ENCODE measurements around the gene XYLT2. TPM values are rescaled to one million over a fixed set of nuclear protein-coding genes. Genes with fewer than 3 reads are reported as not detected.
"Not testable (repeated sequence)": the region's sequence is repeated elsewhere in the genome, so short reads cannot be mapped to it uniquely, and the experiment has no call there.

XYLT2 gene
- total RNA-seq, 1 experiment from 2014 or later: 26.4 TPM

DNA sequence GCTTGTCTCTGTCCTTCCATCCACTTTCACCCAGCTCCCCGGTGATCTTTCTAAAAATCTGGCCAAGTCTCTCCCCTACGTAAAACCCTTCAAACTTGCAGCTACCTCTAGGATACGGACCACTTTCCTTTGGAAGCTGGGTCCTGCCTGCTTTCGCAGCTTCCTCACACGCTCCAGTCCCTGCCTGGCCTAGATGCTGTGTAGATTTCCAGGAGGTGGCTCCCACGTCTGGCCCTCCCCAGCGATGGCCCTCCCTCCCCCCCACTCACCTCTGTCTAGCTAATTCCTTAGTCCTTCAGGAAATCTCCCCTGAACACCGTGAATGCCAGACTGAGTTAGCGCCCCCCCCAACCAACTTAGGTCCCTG, 52.0 kb downstream of the XYLT2 start:
- H3K27me3 Mint-ChIP-seq (ENCODE audit: low read depth): peaks cover 8% of the 10 kb centered on the region
- Histone ChIP-seq H3K9ac (ENCODE audit: extremely low read depth, insufficient read length, low read length) (no peak overlapping the region), H2AK5ac (ENCODE audit: insufficient read length, low read length) (no peak overlapping the region), H3K4ac (ENCODE audit: low read depth, low read length) (no peak overlapping the region), H3K4me1 (ENCODE audit: insufficient read depth, low read length) (0 out of 2 replicates have a peak, but pooled peaks cover 3% of the 10 kb centered on the region), H2BK12ac (ENCODE audit: insufficient read length, low read depth, low read length) (no peak overlapping the region), H2BK5ac (ENCODE audit: insufficient read length, low read length) (no peak overlapping the region), H2BK120ac (ENCODE audit: low read depth, low read length, poor library complexity, severe bottlenecking) (no peak overlapping the region), H3K79me1 (ENCODE audit: insufficient read depth, low read depth, low read length, poor library complexity, severe bottlenecking) (peaks cover 11% of the 10 kb centered on the region), H3K56ac (ENCODE audit: insufficient read length, low read depth, low read length) (no peak overlapping the region), H4K5ac (ENCODE audit: insufficient read length, low read depth, low read length) (no peak overlapping the region), H3T11ph (ENCODE audit: low read length) (no peak overlapping the region), H3K4me2 (ENCODE audit: insufficient read depth, insufficient read length, low read length) (peak overlapping the region; percentile 98), H3K23ac (ENCODE audit: insufficient read length, low read depth, low read length) (no peak overlapping the region), H4K20me1 (ENCODE audit: control insufficient read depth, insufficient read depth, insufficient read length) (no peaks in the 10 kb centered on the region), H4K91ac (ENCODE audit: insufficient read length, low read depth, low read length) (no peak overlapping the region), H3K14ac (ENCODE audit: insufficient read depth, low read length) (no peak overlapping the region), H3K18ac (ENCODE audit: insufficient read length, low read depth, low read length) (no peak overlapping the region), H4K8ac (replicated peaks; ENCODE audit: insufficient read length, low read depth, low read length) (no peak overlapping the region), H3K23me2 (ENCODE audit: insufficient read length, low read depth, low read length, poor library complexity, severe bottlenecking) (peaks cover 14% of the 10 kb centered on the region), H3K79me2 (ENCODE audit: insufficient read depth, low read length) (peaks cover 11% of the 10 kb centered on the region; the same call in 1 of the 2 replicates), H2BK15ac (ENCODE audit: low read depth, low read length) (no peak overlapping the region), H3K27ac (ENCODE audit: insufficient read length, low read depth, low read length) (no peak overlapping the region), H3K9me3 (ENCODE audit: control insufficient read depth, low read depth, low read length) (no peaks in the 10 kb centered on the region), H2BK20ac (ENCODE audit: low read depth, low read length, poor library complexity, severe bottlenecking) (no peak overlapping the region), H3K27me3 (ENCODE audit: insufficient read depth, low read length) (no peaks in the 10 kb centered on the region), H2AFZ (ENCODE audit: low read length) (no peak overlapping the region)
- peaks cover 13 to 21% of the 10 kb centered on the region in 2 experiments for H3K4me1 Mint-ChIP-seq
- no peak for TF ChIP-seq CTCF (conservative IDR thresholded peaks at IDR 0.05)
- WGBS (ENCODE audit: extremely low coverage, insufficient read length, low lambda C conversion rate): no CpG with 5 or more reads among the region's 9 CpGs
- peak overlapping the region; percentile 87 to 93 for H3K4me3 Mint-ChIP-seq
- H3K36me3 Mint-ChIP-seq (ENCODE audit: insufficient read depth in 1 of 3, low read depth in 3 of 3): peaks cover 21 to 32% (median 23%) of the 10 kb centered on the region in 3 experiments; a peak in 6 of 7 replicates
- peaks cover 11 to 12% of the 10 kb centered on the region in 2 experiments; a peak in 4 of 5 replicates for H3K9me3 Mint-ChIP-seq
- no peak overlapping the region for H3K27ac Mint-ChIP-seq
- peak; percentile 52 for DNase-seq

GRCh38 chr17:50398672-50399071, 52.7 kb downstream of the XYLT2 start:
- H3K27ac Mint-ChIP-seq; H3K27me3 ChIP-seq (ENCODE audit: insufficient read depth, low read length); H3K27ac ChIP-seq (ENCODE audit: insufficient read length, low read depth, low read length): not testable (repeated sequence)

More at GRCh38 chr17:50398672-50399071, 52.7 kb downstream of the XYLT2 start:
- H3K9me3 ChIP-seq (ENCODE audit: control insufficient read depth, low read depth, low read length); H3K27me3 Mint-ChIP-seq (ENCODE audit: low read depth); H2AK5ac ChIP-seq (ENCODE audit: insufficient read length, low read length); H3K23ac ChIP-seq (ENCODE audit: insufficient read length, low read depth, low read length); H3K4me3 Mint-ChIP-seq; H4K20me1 ChIP-seq (ENCODE audit: control insufficient read depth, insufficient read depth, insufficient read length); H3K56ac ChIP-seq (ENCODE audit: insufficient read length, low read depth, low read length); H4K8ac ChIP-seq (replicated peaks; ENCODE audit: insufficient read length, low read depth, low read length); H2BK5ac ChIP-seq (ENCODE audit: insufficient read length, low read length); H3K18ac ChIP-seq (ENCODE audit: insufficient read length, low read depth, low read length); H2BK12ac ChIP-seq (ENCODE audit: insufficient read length, low read depth, low read length); H2BK120ac ChIP-seq (ENCODE audit: low read depth, low read length, poor library complexity, severe bottlenecking); H3K9ac ChIP-seq (ENCODE audit: extremely low read depth, insufficient read length, low read length); H3K4me2 ChIP-seq (ENCODE audit: insufficient read depth, insufficient read length, low read length); H2BK20ac ChIP-seq (ENCODE audit: low read depth, low read length, poor library complexity, severe bottlenecking); H3K4me1 ChIP-seq (ENCODE audit: insufficient read depth, low read length); H3T11ph ChIP-seq (ENCODE audit: low read length); H2BK15ac ChIP-seq (ENCODE audit: low read depth, low read length); H4K5ac ChIP-seq (ENCODE audit: insufficient read length, low read depth, low read length); H3K4ac ChIP-seq (ENCODE audit: low read depth, low read length); H4K91ac ChIP-seq (ENCODE audit: insufficient read length, low read depth, low read length); H3K14ac ChIP-seq (ENCODE audit: insufficient read depth, low read length); DNase-seq; H2AFZ ChIP-seq (ENCODE audit: low read length): not testable (repeated sequence)
- Histone ChIP-seq H3K79me1 (ENCODE audit: insufficient read depth, low read depth, low read length, poor library complexity, severe bottlenecking) (peaks cover 11% of the 10 kb centered on the region), H3K23me2 (ENCODE audit: insufficient read length, low read depth, low read length, poor library complexity, severe bottlenecking) (peaks cover 14% of the 10 kb centered on the region), H3K79me2 (ENCODE audit: insufficient read depth, low read length) (peaks cover 11% of the 10 kb centered on the region; the same call in 1 of the 2 replicates)
- H3K9me3 Mint-ChIP-seq: peaks cover 11 to 12% of the 10 kb centered on the region in 2 experiments; a peak in 4 of 5 replicates
- H3K36me3 Mint-ChIP-seq (ENCODE audit: insufficient read depth in 1 of 3, low read depth in 3 of 3): peaks cover 13 to 24% (median 15%) of the 10 kb centered on the region in 3 experiments; a peak in 6 of 7 replicates
- H3K4me1 Mint-ChIP-seq: peaks cover 17 to 26% of the 10 kb centered on the region in 2 experiments
- WGBS (ENCODE audit: extremely low coverage, insufficient read length, low lambda C conversion rate): no CpG with 5 or more reads among the region's 3 CpGs
